ENCODE results near the gene SFTPB.

The SFTPB gene

DNA sequence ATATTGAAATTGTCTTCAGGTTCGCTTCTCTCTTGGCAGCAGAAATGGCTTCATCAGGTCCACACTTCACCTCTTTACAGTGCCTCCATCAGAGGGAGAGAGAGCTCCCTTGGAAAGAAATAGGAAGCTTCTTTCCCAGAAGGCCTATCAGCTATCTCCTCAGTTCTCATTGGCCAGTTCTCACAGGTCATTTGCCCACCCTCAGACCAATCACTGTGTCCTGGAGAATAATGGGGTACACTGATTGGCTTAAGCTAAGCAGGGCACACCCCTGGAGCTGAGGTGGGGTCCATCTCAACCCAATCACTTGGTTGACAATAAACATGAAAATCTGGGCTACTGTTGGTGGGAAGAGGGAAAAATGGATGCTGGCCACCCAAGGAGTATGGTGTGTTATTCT lies 31.3 kb upstream of the SFTPB start:
- no peaks in the 10 kb centered on the region for H3K27me3 ChIP-seq (ENCODE audit: insufficient read depth, low read depth)
- no peaks in the 10 kb centered on the region for H3K79me2 ChIP-seq (ENCODE audit: insufficient read depth, low read depth)
- H3K27ac ChIP-seq, result no peak overlapping the region
- no peak overlapping the region for H3K4me2 ChIP-seq
- no peak overlapping the region for H2AFZ ChIP-seq (ENCODE audit: low read depth)
- TF ChIP-seq CTCF (conservative IDR thresholded peaks at IDR 0.05; ENCODE audit: low read depth, low read length), result no peak
- H3K4me1 ChIP-seq (ENCODE audit: low read depth, poor library complexity, severe bottlenecking), result peaks cover 32% of the 10 kb centered on the region
- no peak overlapping the region for H3K9ac ChIP-seq
- H3K36me3 ChIP-seq (ENCODE audit: insufficient read depth), result no peaks in the 10 kb centered on the region
- H3K4me3 ChIP-seq (IDR thresholded peaks at IDR 0.05; ENCODE audit: insufficient read depth, low read depth, low read length), result no peak overlapping the region
- no peaks in the 10 kb centered on the region for H4K20me1 ChIP-seq (ENCODE audit: insufficient read depth)

DNA sequence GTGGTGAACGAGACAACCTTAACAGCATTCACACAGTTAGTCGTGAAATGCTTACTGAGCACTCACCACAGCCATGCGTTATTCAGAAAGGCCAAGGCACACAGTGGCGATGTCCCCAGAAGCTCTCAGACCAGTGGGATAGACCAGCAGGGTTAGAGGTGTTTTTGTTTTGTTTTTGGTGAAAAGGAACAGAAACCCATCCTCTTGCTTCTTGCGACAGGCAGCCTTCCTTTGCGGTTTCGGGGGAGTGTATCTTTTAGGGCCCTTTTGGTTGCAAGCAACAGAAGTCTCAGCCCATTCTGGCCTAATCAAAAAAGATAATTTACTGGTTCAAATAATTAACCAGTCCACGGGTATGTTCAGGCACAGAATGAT lies 30.9 kb upstream of the SFTPB start:
- no peak overlapping the region for H3K9ac ChIP-seq
- no peak overlapping the region for H3K4me2 ChIP-seq
- peaks cover 27% of the 10 kb centered on the region for H3K4me1 ChIP-seq (ENCODE audit: low read depth, poor library complexity, severe bottlenecking)
- H3K27ac ChIP-seq, result no peak overlapping the region
- TF ChIP-seq CTCF (conservative IDR thresholded peaks at IDR 0.05; ENCODE audit: low read depth, low read length), result no peak
- no peaks in the 10 kb centered on the region for H3K36me3 ChIP-seq (ENCODE audit: insufficient read depth)
- H3K27me3 ChIP-seq (ENCODE audit: insufficient read depth, low read depth), result no peaks in the 10 kb centered on the region
- H3K79me2 ChIP-seq (ENCODE audit: insufficient read depth, low read depth), result no peaks in the 10 kb centered on the region
- no peak overlapping the region for H2AFZ ChIP-seq (ENCODE audit: low read depth)
- H3K4me3 ChIP-seq (IDR thresholded peaks at IDR 0.05; ENCODE audit: insufficient read depth, low read depth, low read length), result no peak overlapping the region
- no peaks in the 10 kb centered on the region for H4K20me1 ChIP-seq (ENCODE audit: insufficient read depth)

GRCh38 chr2:85698184-85698879 lies 30.3 kb upstream of the SFTPB start:
- H3K4me3 ChIP-seq (IDR thresholded peaks at IDR 0.05; ENCODE audit: insufficient read depth, low read depth, low read length), result no peak overlapping the region
- TF ChIP-seq CTCF (conservative IDR thresholded peaks at IDR 0.05; ENCODE audit: low read depth, low read length), result no peak
- no peaks in the 10 kb centered on the region for H3K36me3 ChIP-seq (ENCODE audit: insufficient read depth)
- no peak overlapping the region for H3K27ac ChIP-seq
- peaks cover 22% of the 10 kb centered on the region for H3K4me1 ChIP-seq (ENCODE audit: low read depth, poor library complexity, severe bottlenecking)
- no peak overlapping the region for H2AFZ ChIP-seq (ENCODE audit: low read depth)
- H3K79me2 ChIP-seq (ENCODE audit: insufficient read depth, low read depth), result no peaks in the 10 kb centered on the region
- no peaks in the 10 kb centered on the region for H3K27me3 ChIP-seq (ENCODE audit: insufficient read depth, low read depth)
- H4K20me1 ChIP-seq (ENCODE audit: insufficient read depth), result no peaks in the 10 kb centered on the region
- no peak overlapping the region for H3K4me2 ChIP-seq
- no peak overlapping the region for H3K9ac ChIP-seq

GRCh38 chr2:85697716-85698115 lies 29.7 kb upstream of the SFTPB start:
- TF ChIP-seq CTCF (conservative IDR thresholded peaks at IDR 0.05; ENCODE audit: low read depth, low read length), result no peak
- no peak overlapping the region for H3K9ac ChIP-seq
- H3K36me3 ChIP-seq (ENCODE audit: insufficient read depth), result no peaks in the 10 kb centered on the region
- no peak overlapping the region for H3K4me3 ChIP-seq (IDR thresholded peaks at IDR 0.05; ENCODE audit: insufficient read depth, low read depth, low read length)
- no peak overlapping the region for H2AFZ ChIP-seq (ENCODE audit: low read depth)
- H3K79me2 ChIP-seq (ENCODE audit: insufficient read depth, low read depth), result no peaks in the 10 kb centered on the region
- H3K4me2 ChIP-seq, result no peak overlapping the region
- H3K4me1 ChIP-seq (ENCODE audit: low read depth, poor library complexity, severe bottlenecking), result peaks cover 16% of the 10 kb centered on the region
- no peaks in the 10 kb centered on the region for H4K20me1 ChIP-seq (ENCODE audit: insufficient read depth)
- H3K27me3 ChIP-seq (ENCODE audit: insufficient read depth, low read depth), result no peaks in the 10 kb centered on the region
- H3K27ac ChIP-seq, result no peak overlapping the region
